SK-N-SH (cell line): ENCODE results near the gene GASK1B. TPM values are rescaled to one million over a fixed set of nuclear protein-coding genes. Genes with fewer than 3 reads are reported as not detected.

Experiments
- CTCF ChIA-PET: fragments of 300-600, 350-600 bp; formaldehyde crosslinking; extraction: SDS; loops from one replicate; lab custom pipeline; 2021; lab: Yijun Ruan, JAX
- POLR2A ChIA-PET: fragments of 350-600 bp; sonication (Branson Sonifier 250); formaldehyde crosslinking; extraction: SDS; loops from one replicate; lab custom pipeline; 2020; ENCODE audit warnings: antibody characterized with exemption, inconsistent platforms; lab: Yijun Ruan, JAX
- DNase-seq: peaks from one replicate; pipeline ENCODE4 v3.0.0; 2012
- H2AFZ ChIP-seq: fragments of 200-600 bp; sonication (generic); 2 replicates; pipeline ENCODE4 v1.8.1; 2016; ENCODE audit warnings: antibody characterized with exemption, mild to moderate bottlenecking, low read depth
- H3F3A ChIP-seq: fragments of 200-600 bp; sonication (generic); replicated peaks from 2 replicates; pipeline ENCODE3; 2016; ENCODE audit warnings: antibody characterized with exemption, mild to moderate bottlenecking; ENCODE audit not compliant: insufficient read depth
- H3K27ac ChIP-seq, 2 experiments: fragments of 200-500 bp in 1 of 2; fragments of 200-600 bp in 1 of 2; sonication (Bioruptor generic) in 1 of 2; sonication (generic), shearing (Covaris generic) in 1 of 2; 2 replicates each; pipeline versions ENCODE4 v1.5.1 to v1.6.1; 2014 to 2016; ENCODE audit warnings: low read depth in 2 of 2, inconsistent platforms in 1 of 2, low read length in 1 of 2, mild to moderate bottlenecking in 1 of 2, mixed read lengths in 1 of 2
- H3K27me3 ChIP-seq: fragments of 200-600 bp; sonication (generic), shearing (Covaris generic); 2 replicates; pipeline ENCODE4 v1.6.1; 2016; ENCODE audit warnings: mixed run types; ENCODE audit not compliant: insufficient read depth
- H3K36me3 ChIP-seq, 2 experiments: fragments of 200-500 bp in 1 of 2; fragments of 200-600 bp in 1 of 2; sonication (Bioruptor generic) in 1 of 2; sonication (generic) in 1 of 2; replicated peaks in 1 of 2; 2 replicates each; pipeline versions ENCODE3 to v1.5.1; 2014 to 2016; ENCODE audit warnings: low read length in 1 of 2, mild to moderate bottlenecking in 1 of 2; ENCODE audit not compliant: insufficient read depth in 2 of 2, control insufficient read depth in 1 of 2
- H3K4me1 ChIP-seq, 2 experiments: fragments of 200-500 bp in 1 of 2; fragments of 200-600 bp in 1 of 2; sonication (Bioruptor generic) in 1 of 2; sonication (generic), shearing (Covaris generic) in 1 of 2; 2 replicates each; pipeline versions ENCODE4 v1.5.1 to v1.6.1; 2014 to 2016; ENCODE audit warnings: low read depth in 1 of 2, low read length in 1 of 2, mixed run types in 1 of 2; ENCODE audit not compliant: insufficient read depth in 2 of 2, control insufficient read depth in 1 of 2
- H3K4me2 ChIP-seq: fragments of 200-600 bp; sonication (generic), shearing (Covaris generic); 2 replicates; pipeline ENCODE4 v1.6.1; 2017; ENCODE audit warnings: mixed run types
- H3K4me3 ChIP-seq, 2 experiments: fragments of 200-500 bp in 1 of 2; fragments of 200-600 bp in 1 of 2; sonication (Bioruptor generic) in 1 of 2; sonication (generic), shearing (Covaris generic) in 1 of 2; 2 replicates each; pipeline versions ENCODE4 v1.5.1 to v1.8.1; 2014 to 2016; ENCODE audit warnings: low read depth in 2 of 2, inconsistent platforms in 1 of 2, low read length in 1 of 2, mild to moderate bottlenecking in 1 of 2, mixed read lengths in 1 of 2, moderate library complexity in 1 of 2
- H3K79me2 ChIP-seq: fragments of 200-600 bp; sonication (generic); 2 replicates; pipeline ENCODE4 v1.8.1; 2017; ENCODE audit warnings: mild to moderate bottlenecking; ENCODE audit not compliant: insufficient read depth
- H3K9ac ChIP-seq: fragments of 200-600 bp; sonication (generic); 2 replicates; pipeline ENCODE4 v1.6.1; 2017; ENCODE audit warnings: mixed run types
- H3K9me2 ChIP-seq: fragments of 200-600 bp; sonication (generic); 2 replicates; pipeline ENCODE4 v1.6.1; 2017; ENCODE audit warnings: mixed run types
- H3K9me3 ChIP-seq: fragments of 200-600 bp; sonication (generic); 2 replicates; pipeline ENCODE4 v1.6.1; 2017; ENCODE audit warnings: mixed run types, mild to moderate bottlenecking, moderate library complexity
- H4K20me1 ChIP-seq: fragments of 200-600 bp; sonication (generic); 2 replicates; pipeline ENCODE4 v1.6.1; 2017; ENCODE audit warnings: mild to moderate bottlenecking, mixed run types; ENCODE audit not compliant: insufficient read depth
- CHD2 ChIP-seq: fragments of 150-350 bp; IDR thresholded peaks from 2 replicates; pipeline ENCODE4 v1.6.1; 2018; ENCODE audit warnings: low read length; ENCODE audit not compliant: partially characterized antibody
- GABPA ChIP-seq: IDR thresholded peaks from 2 replicates; pipeline ENCODE4 v1.4.0; 2012; ENCODE audit warnings: low read depth, mild to moderate bottlenecking
- NFIC ChIP-seq: IDR thresholded peaks from 2 replicates; pipeline ENCODE4 v1.4.0; 2012; ENCODE audit warnings: borderline replicate concordance
- REST ChIP-seq: IDR thresholded peaks from 2 replicates; pipeline ENCODE4 v1.6.1; 2012; ENCODE audit warnings: mild to moderate bottlenecking, low read depth, low read length, moderate library complexity
- TAF1 ChIP-seq: IDR thresholded peaks from 2 replicates; pipeline ENCODE4 v1.6.1; 2012; ENCODE audit warnings: low read depth, mild to moderate bottlenecking, low read length, moderate library complexity, borderline replicate concordance
- USF2 ChIP-seq: fragments of 150-350 bp; IDR thresholded peaks from 2 replicates; pipeline ENCODE4 v1.6.1; 2017; ENCODE audit warnings: antibody characterized with exemption, low read length, low read depth, borderline replicate concordance
- YY1 ChIP-seq: IDR thresholded peaks from 2 replicates; pipeline ENCODE4 v1.4.0; 2012; ENCODE audit warnings: low read depth, mild to moderate bottlenecking
- WGBS: methylation state at CpG from one replicate; pipeline ENCODE4 v1.1.6; 2017; ENCODE audit warnings: low lambda C conversion rate; 5-methylcytosine and 5-hydroxymethylcytosine counted together
- polyA plus RNA-seq, 3 experiments: library from polyadenylated mRNA; depleted of rRNA; stranded (reverse); fragments of >200 nt; gene quantifications; 2 replicates each; pipeline ENCODE4 v1.2.3, GENCODE V29; 2012

The GASK1B gene
- polyA plus RNA-seq, 1 of the 3 experiments (the other 2 are of a cell fraction), result 3.7 TPM

GRCh38 chr4:158163941-158164767, 8.7 kb downstream of the GASK1B start:
- H3F3A ChIP-seq, result peaks cover 7% of the 10 kb centered on the region
- no peaks in the 10 kb centered on the region for H3K79me2 ChIP-seq
- peaks cover 5 to 23% of the 10 kb centered on the region in 2 experiments; a peak in 3 of 4 replicates for H3K4me1 ChIP-seq

More at GRCh38 chr4:158163941-158164767, 8.7 kb downstream of the GASK1B start:
- no peak overlapping the region for H3K4me3 ChIP-seq
- H3K9ac ChIP-seq, result no peak overlapping the region
- H3K27me3 ChIP-seq, result no peaks in the 10 kb centered on the region
- H3K9me3 ChIP-seq, result no peaks in the 10 kb centered on the region
- no peaks in the 10 kb centered on the region for H4K20me1 ChIP-seq
- TF ChIP-seq YY1 (no peak), NFIC (no peak), USF2 (no peak), REST (no peak), TAF1 (no peak), CHD2 (no peak), GABPA (no peak)
- CTCF ChIA-PET, result interaction anchor here (1.0 to 1.5 kb wide), 3 partner anchors 11 to 91 kb away, joined by 3 to 6 read pairs (median 4); no protein-coding TSS in a partner anchor
- DNase-seq, result no peak
- H3K27ac ChIP-seq, result peak overlapping the region; percentile 6 to 77; a peak in 2 of 4 replicates
- H3K9me2 ChIP-seq, result no peaks in the 10 kb centered on the region
- H3K4me2 ChIP-seq, result 0 out of 2 replicates have a peak overlapping the region, but pooled peaks have one; percentile 14
- 74% methylated on average over 10 of the region's 10 CpGs for WGBS
- POLR2A ChIA-PET, result no interaction called here
- H3K36me3 ChIP-seq, result no peaks in the 10 kb centered on the region
- no peak overlapping the region for H2AFZ ChIP-seq
